Endodermal cell (in vitro differentiated cells): ENCODE measurements around the gene YY1. TPM values are rescaled to one million over a fixed set of nuclear protein-coding genes. Genes with fewer than 3 reads are reported as not detected.
A peak's percentile ranks its signal among the peaks of the same experiment; 100 is the strongest.

Source experiments
- DNase-seq: peaks from one replicate; pipeline ENCODE4 v3.0.0-alpha.2; 2017
- H3K27ac ChIP-seq: 2 replicates; pipeline ENCODE4 v1.5.1; 2013; ENCODE audit warnings: mild to moderate bottlenecking, low read depth, low read length, moderate library complexity
- H3K27me3 ChIP-seq: 2 replicates; pipeline ENCODE4 v1.6.1; 2013; ENCODE audit warnings: mild to moderate bottlenecking, low read length, moderate library complexity; ENCODE audit not compliant: insufficient read depth, control insufficient read depth, poor library complexity, severe bottlenecking
- H3K36me3 ChIP-seq: 2 replicates; pipeline ENCODE4 v1.7.0; 2013; ENCODE audit warnings: mild to moderate bottlenecking, low read length, moderate library complexity; ENCODE audit not compliant: control insufficient read depth, insufficient read depth
- H3K4me1 ChIP-seq: one replicate; pipeline ENCODE4 v1.7.0; 2013; ENCODE audit warnings: low read length; ENCODE audit not compliant: control insufficient read depth, insufficient read depth
- H3K4me3 ChIP-seq: 2 replicates; pipeline ENCODE4 v1.5.1; 2013; ENCODE audit warnings: mild to moderate bottlenecking, low read length, moderate library complexity
- H3K9ac ChIP-seq: 2 replicates; pipeline ENCODE4 v1.6.1; 2013; ENCODE audit warnings: mild to moderate bottlenecking, low read length, moderate library complexity; ENCODE audit not compliant: poor library complexity, severe bottlenecking; ENCODE audit errors: extremely low read depth
- H3K9me3 ChIP-seq: 2 replicates; pipeline ENCODE4 v1.6.1; 2013; ENCODE audit warnings: mild to moderate bottlenecking, low read length, moderate library complexity; ENCODE audit not compliant: control insufficient read depth
- H3K27ac Mint-ChIP-seq: 2 replicates; pipeline ENCODE4 v1.8.0; 2020; ENCODE audit warnings: mixed read lengths
- H3K27me3 Mint-ChIP-seq: 2 replicates; pipeline ENCODE4 v1.8.0; 2021; ENCODE audit warnings: mild to moderate bottlenecking, mixed read lengths; ENCODE audit not compliant: insufficient read depth
- H3K36me3 Mint-ChIP-seq: 2 replicates; pipeline ENCODE4 v1.8.0; 2020; ENCODE audit warnings: low read depth, mixed read lengths
- H3K4me1 Mint-ChIP-seq: 2 replicates; pipeline ENCODE4 v1.8.0; 2020; ENCODE audit warnings: mixed read lengths
- H3K4me3 Mint-ChIP-seq: 2 replicates; pipeline ENCODE4 v1.8.0; 2020; ENCODE audit warnings: mild to moderate bottlenecking, moderate library complexity, mixed read lengths
- H3K9me3 Mint-ChIP-seq: 2 replicates; pipeline ENCODE4 v1.8.0; 2020; ENCODE audit warnings: mild to moderate bottlenecking, mixed read lengths
- CTCF ChIP-seq: fragments of 200-600 bp; sonication (generic); conservative IDR thresholded peaks from 2 replicates; pipeline ENCODE4 v1.5.0; 2021; ENCODE audit warnings: antibody characterized with exemption, mild to moderate bottlenecking
- WGBS, 2 experiments: methylation state at CpG; one replicate each; pipeline versions ENCODE4 v1.1.5 to v1.1.7; 2013; ENCODE audit warnings: missing lambda C conversion rate in 2 of 2, mixed read lengths in 1 of 2; ENCODE audit not compliant: insufficient coverage in 1 of 2, insufficient read length in 1 of 2; 5-methylcytosine and 5-hydroxymethylcytosine counted together
- total RNA-seq, 2 donors: library from RNA; stranded (reverse); fragmentation: NEBNext Ultra II Directional in 1 of 2; extraction: Animal tissue kit (Norgen Biotek cat#: 25700) in 1 of 2; gene quantifications; 2 replicates in 1 of 2; 3 replicates in 1 of 2; pipeline ENCODE4 v1.2.1, GENCODE V29; 2021

Gene YY1
- total RNA-seq, 2 donors from 2014 or later: 94.8 to 103 TPM

- WGBS, 2 experiments: 51% methylated on average over 3 of the region's 3 CpGs; no CpG with 5 or more reads in 1 of the 2 experiments
- Mint-ChIP-seq H3K9me3 (peaks cover 2% of the 10 kb centered on the region), H3K4me3 (no peak overlapping the region), H3K27me3 (no peaks in the 10 kb centered on the region), H3K36me3 (peaks cover 28% of the 10 kb centered on the region), H3K27ac (no peak overlapping the region), H3K4me1 (peaks cover 43% of the 10 kb centered on the region)
- Histone ChIP-seq H3K27me3 (no peaks in the 10 kb centered on the region), H3K27ac (no peak overlapping the region), H3K4me3 (no peak overlapping the region), H3K36me3 (peaks cover 22% of the 10 kb centered on the region), H3K9me3 (no peaks in the 10 kb centered on the region), H3K4me1 (peaks cover 4% of the 10 kb centered on the region), H3K9ac (no peak overlapping the region)
- peak; percentile 49 for DNase-seq
- peak; percentile 79 for TF ChIP-seq CTCF
These were observed 8.0 kb downstream of the YY1 start for GRCh38 chr14:100246809-100247428.

- Mint-ChIP-seq H3K9me3 (no peaks in the 10 kb centered on the region), H3K4me1 (peaks cover 29% of the 10 kb centered on the region), H3K27ac (peak overlapping the region; percentile 58), H3K27me3 (no peaks in the 10 kb centered on the region), H3K36me3 (peaks cover 22% of the 10 kb centered on the region), H3K4me3 (no peak overlapping the region)
- Histone ChIP-seq H3K36me3 (peaks cover 8% of the 10 kb centered on the region), H3K9me3 (no peaks in the 10 kb centered on the region), H3K9ac (no peak overlapping the region), H3K27me3 (no peaks in the 10 kb centered on the region), H3K27ac (no peak overlapping the region), H3K4me3 (no peak overlapping the region), H3K4me1 (peaks cover 4% of the 10 kb centered on the region)
- WGBS, 2 experiments: 60 to 94% methylated on average over 1 to 2 of the region's 2 CpGs
- DNase-seq: no peak
- no peak for TF ChIP-seq CTCF
These were observed 12.0 kb downstream of the YY1 start for GRCh38 chr14:100250732-100251465.

GRCh38 chr14:100252684-100253083 lies 13.7 kb downstream of the YY1 start:
- Mint-ChIP-seq H3K9me3 (no peaks in the 10 kb centered on the region), H3K4me1 (peaks cover 13% of the 10 kb centered on the region), H3K36me3 (peaks cover 24% of the 10 kb centered on the region), H3K27me3 (no peaks in the 10 kb centered on the region), H3K4me3 (no peak overlapping the region), H3K27ac (no peak overlapping the region)
- Histone ChIP-seq H3K36me3 (peaks cover 15% of the 10 kb centered on the region), H3K9ac (no peak overlapping the region), H3K9me3 (no peaks in the 10 kb centered on the region), H3K27ac (no peak overlapping the region), H3K4me3 (no peak overlapping the region), H3K27me3 (no peaks in the 10 kb centered on the region), H3K4me1 (no peaks in the 10 kb centered on the region)
- no peak for DNase-seq
- TF ChIP-seq CTCF: no peak
